Raji (cell line): ENCODE measurements around the gene ZNF513.
A peak's percentile ranks its signal among the peaks of the same experiment; 100 is the strongest.

ENCODE experiments used
- POLR2A ChIP-seq: IDR thresholded peaks from 2 replicates; pipeline ENCODE4 v1.6.1; 2011; ENCODE audit warnings: low read depth, low read length, control low read depth; ENCODE audit not compliant: insufficient read depth

ZNF513 gene

GRCh38 chr2:27380626-27381545, at the start of gene ZNF513:
ZNF513 (minus strand) TSS chr2:27380734; CDS start chr2:27380526, 208 bp downstream.
- no peak for TF ChIP-seq POLR2A

- no peak for TF ChIP-seq POLR2A
Measured at GRCh38 chr2:27428978-27429541, 48.5 kb upstream of the ZNF513 start.

GRCh38 chr2:27428213-27428977, 47.9 kb upstream of the ZNF513 start, which contains the start of gene NRBP1:
NRBP1 (plus strand) TSS chr2:27428631; CDS start chr2:27433274, 4,643 bp downstream.
- TF ChIP-seq POLR2A = peak; percentile 87

GRCh38 chr2:27427863-27428212, 47.3 kb upstream of the ZNF513 start:
- TF ChIP-seq POLR2A = no peak

- TF ChIP-seq POLR2A = no peak
Measured at GRCh38 chr2:27422958-27423357, 42.4 kb upstream of the ZNF513 start.

GRCh38 chr2:27421660-27422250, 41.2 kb upstream of the ZNF513 start:
- TF ChIP-seq POLR2A = no peak

GRCh38 chr2:27420996-27421395, 40.5 kb upstream of the ZNF513 start:
- no peak for TF ChIP-seq POLR2A

GRCh38 chr2:27416151-27416550, 35.6 kb upstream of the ZNF513 start:
- no peak for TF ChIP-seq POLR2A

GRCh38 chr2:27412419-27413152, 32.1 kb upstream of the ZNF513 start:
- TF ChIP-seq POLR2A = no peak

- peak; percentile 99 for TF ChIP-seq POLR2A
Measured at GRCh38 chr2:27409321-27410073, 29.0 kb upstream of the ZNF513 start, which contains the start of gene PPM1G. PPM1G (minus strand) TSS chr2:27409591; CDS start chr2:27409422, 169 bp downstream.

GRCh38 chr2:27408601-27409320, 28.2 kb upstream of the ZNF513 start:
- TF ChIP-seq POLR2A = no peak

- TF ChIP-seq POLR2A = no peak
Measured at GRCh38 chr2:27407798-27408491, 27.4 kb upstream of the ZNF513 start.
